Stimulated activated CD4-positive, alpha-beta T cell treated with anti-CD3 and anti-CD28 coated beads, Interleukin-15, amount 100 ng/mL, for 1 hour (primary cell): ENCODE measurements around the gene CAMTA1.

ENCODE experiments used
- DNase-seq, 2 donors: peaks; one replicate each; pipeline ENCODE4 v3.0.0-alpha.2; 2020; ENCODE audit warnings: low read depth in 1 of 2, low spot score in 1 of 2

CAMTA1 gene

DNA sequence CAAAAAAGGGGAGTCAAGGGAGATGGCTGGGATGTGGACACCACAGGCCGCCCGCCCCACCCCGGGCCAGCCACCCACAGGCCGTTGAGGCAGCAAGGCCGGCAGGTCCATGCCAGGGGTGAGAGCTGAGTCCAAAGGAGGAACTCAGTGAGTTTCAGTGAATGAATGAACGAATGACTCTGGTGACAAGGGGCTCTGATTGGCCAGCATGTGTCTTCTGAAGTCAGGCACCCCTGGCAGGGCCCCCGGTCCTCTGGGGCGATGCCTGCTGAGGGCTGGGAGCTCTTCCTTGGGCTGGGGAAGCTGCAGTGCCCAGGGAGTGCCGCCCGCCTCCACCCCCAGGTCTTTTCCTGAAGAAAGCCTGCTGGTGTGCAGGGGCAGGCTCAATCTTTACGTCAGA lies 749.8 kb downstream of the CAMTA1 start:
- no peak for DNase-seq

- no peak for DNase-seq
These were observed 751.0 kb downstream of the CAMTA1 start for GRCh38 chr1:7535934-7536878.

DNA sequence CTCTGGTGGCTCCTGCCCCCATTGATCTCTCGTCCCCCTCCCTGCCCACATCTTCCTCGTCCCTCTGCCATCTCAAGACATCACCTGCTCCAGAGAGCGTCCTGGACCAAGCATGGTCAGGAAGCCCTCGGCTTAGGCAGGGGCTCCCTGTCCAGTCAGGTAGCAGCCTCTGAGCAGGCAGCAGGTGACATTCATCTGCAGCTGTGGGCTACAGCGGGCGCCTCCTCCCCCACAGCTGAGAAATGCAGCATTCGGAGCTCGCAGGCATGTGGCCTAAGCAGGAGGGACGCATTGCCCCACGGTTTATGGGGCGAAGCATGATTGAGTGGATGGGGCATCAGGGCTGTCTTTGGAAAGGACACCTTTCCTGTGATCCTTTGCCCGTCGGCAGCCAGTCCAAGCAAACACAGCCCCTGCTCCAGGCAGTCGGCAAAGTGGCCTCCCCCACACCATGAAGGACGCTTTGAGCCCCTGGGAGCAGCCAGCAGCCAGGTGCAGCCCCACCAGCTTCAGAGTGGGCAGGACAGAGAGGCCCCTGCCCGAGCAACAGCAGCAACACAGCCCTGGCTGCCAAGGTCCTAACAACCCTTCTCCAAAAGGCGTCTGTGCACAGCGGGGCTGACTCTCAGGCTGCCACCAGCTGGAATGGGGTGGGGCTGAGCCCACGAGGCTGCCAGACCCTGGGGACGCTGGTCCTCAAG lies 751.8 kb downstream of the CAMTA1 start:
- DNase-seq, result no peak

GRCh38 chr1:7538033-7538432 lies 752.8 kb downstream of the CAMTA1 start:
- no peak for DNase-seq

- DNase-seq, result no peak
These were observed 753.9 kb downstream of the CAMTA1 start for GRCh38 chr1:7538849-7539768.

GRCh38 chr1:7539769-7540175 lies 754.5 kb downstream of the CAMTA1 start:
- DNase-seq, result no peak

- no peak for DNase-seq
These were observed 755.6 kb downstream of the CAMTA1 start for GRCh38 chr1:7540816-7541215.

DNA sequence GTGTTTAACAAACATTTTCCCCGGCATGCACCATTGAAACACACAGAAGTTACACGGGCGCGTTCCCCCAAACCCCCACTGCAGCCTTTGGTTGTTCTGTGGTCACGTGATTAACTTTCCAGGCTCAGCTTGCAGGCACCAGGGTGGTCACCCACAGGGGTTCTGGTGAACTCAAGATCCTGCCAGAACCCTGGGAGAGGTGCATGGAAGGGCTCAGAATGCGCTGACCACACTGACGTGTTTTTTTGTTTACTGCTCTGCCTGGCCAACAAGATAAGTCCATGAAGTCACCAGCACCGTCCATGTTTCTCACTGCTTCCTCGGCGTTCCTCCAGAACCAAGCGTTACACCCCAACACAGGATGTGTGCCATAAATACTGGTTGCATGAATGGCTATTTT lies 756.4 kb downstream of the CAMTA1 start:
- DNase-seq, result no peak

- no peak for DNase-seq
These were observed 758.5 kb downstream of the CAMTA1 start for GRCh38 chr1:7543718-7544090.

- DNase-seq, result no peak
These were observed 764.3 kb downstream of the CAMTA1 start for GRCh38 chr1:7549277-7550161.

DNA sequence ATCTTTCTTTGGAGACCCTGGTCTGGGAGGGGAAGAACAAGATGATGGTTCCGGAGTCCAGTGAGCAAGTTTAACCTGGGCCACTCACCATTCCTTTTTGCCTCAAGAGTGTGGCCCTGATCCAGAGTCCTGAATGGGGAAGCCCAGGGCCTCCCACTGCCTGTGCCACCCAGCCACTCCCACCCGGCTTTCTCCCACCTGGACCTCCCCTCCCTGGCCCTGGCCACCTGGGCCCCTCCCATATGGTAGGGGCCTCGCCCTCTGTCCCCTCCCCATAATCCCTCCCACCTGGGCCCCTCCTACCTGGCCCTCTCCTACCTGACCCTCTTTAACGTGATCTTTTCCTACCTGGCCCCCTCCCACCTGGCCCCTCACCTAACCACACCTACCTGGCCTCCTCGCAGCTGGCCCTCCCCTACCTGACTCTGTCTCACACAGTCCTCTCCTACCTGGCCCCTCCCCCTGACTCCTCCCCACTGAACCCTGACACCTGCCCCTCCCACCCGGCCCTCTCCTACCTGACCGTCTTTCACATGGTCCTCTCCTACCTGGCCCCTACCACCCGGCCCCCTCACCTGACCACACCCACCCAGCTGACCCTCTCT lies 765.1 kb downstream of the CAMTA1 start:
- DNase-seq, result no peak

GRCh38 chr1:7550981-7551380 lies 765.7 kb downstream of the CAMTA1 start:
- DNase-seq, result no peak

DNA sequence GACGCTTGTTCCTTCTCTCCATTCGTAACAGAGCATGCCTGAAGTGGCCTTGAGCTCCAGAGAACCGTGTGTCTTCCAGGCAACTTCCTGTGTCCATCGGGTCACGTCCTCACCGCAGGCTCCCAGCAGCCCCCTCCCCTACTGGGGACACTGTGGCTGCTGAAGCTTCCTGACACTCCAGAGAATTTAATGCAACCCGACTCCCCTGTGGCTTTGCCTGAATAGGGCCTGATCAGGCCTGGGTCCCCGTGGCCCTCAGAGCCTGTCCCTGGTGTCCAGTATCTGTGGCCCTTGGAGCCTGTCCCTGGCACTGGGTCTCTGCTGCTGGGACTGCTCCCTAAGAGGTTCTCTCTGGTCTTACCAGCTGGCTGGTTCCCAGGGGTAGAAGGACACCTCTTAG lies 766.2 kb downstream of the CAMTA1 start:
- no peak for DNase-seq

- no peak for DNase-seq
These were observed 767.1 kb downstream of the CAMTA1 start for GRCh38 chr1:7552402-7552801.

- DNase-seq, result no peak
These were observed 767.9 kb downstream of the CAMTA1 start for GRCh38 chr1:7553042-7553690.

GRCh38 chr1:7554385-7555235 lies 769.4 kb downstream of the CAMTA1 start:
- DNase-seq, result no peak

GRCh38 chr1:7555391-7556185 lies 770.3 kb downstream of the CAMTA1 start:
- DNase-seq, result no peak
